ENCODE measurements around the gene RND3. TPM values are rescaled to one million over a fixed set of nuclear protein-coding genes. Genes with fewer than 3 reads are reported as not detected.

Gene RND3
- total RNA-seq, 1 donor from 2014 or later = 63.5 TPM

- no peak for DNase-seq (ENCODE audit: low spot score)
Observed at GRCh38 chr2:150494234-150494945, 6.9 kb upstream of the RND3 start.

- no peak for DNase-seq (ENCODE audit: low spot score)
Observed at GRCh38 chr2:150491943-150492342, 4.5 kb upstream of the RND3 start.

GRCh38 chr2:150491430-150491829 is 4.0 kb upstream of the RND3 start:
- DNase-seq (ENCODE audit: low spot score) = no peak

- DNase-seq (ENCODE audit: low spot score) = no peak
Observed at GRCh38 chr2:150490466-150490865, 3.0 kb upstream of the RND3 start.

- peak; percentile 64 for DNase-seq (ENCODE audit: low spot score)
Observed at GRCh38 chr2:150486539-150487484, 655 bp downstream of the RND3 start.

GRCh38 chr2:150485871-150486538 is 1.5 kb downstream of the RND3 start:
- DNase-seq (ENCODE audit: low spot score) = peak; percentile 87

GRCh38 chr2:150485114-150485870 is 2.2 kb downstream of the RND3 start:
- DNase-seq (ENCODE audit: low spot score) = peak; percentile 92

GRCh38 chr2:150484461-150485021 is 2.9 kb downstream of the RND3 start:
- no peak for DNase-seq (ENCODE audit: low spot score)

- no peak for DNase-seq (ENCODE audit: low spot score)
Observed at GRCh38 chr2:150484006-150484405, 3.5 kb downstream of the RND3 start.

GRCh38 chr2:150483532-150483931 is 3.9 kb downstream of the RND3 start:
- DNase-seq (ENCODE audit: low spot score) = no peak

GRCh38 chr2:150482667-150483400 is 4.6 kb downstream of the RND3 start:
- DNase-seq (ENCODE audit: low spot score) = no peak

- DNase-seq (ENCODE audit: low spot score) = no peak
Observed at GRCh38 chr2:150482111-150482510, 5.4 kb downstream of the RND3 start.

- DNase-seq (ENCODE audit: low spot score) = no peak
Observed at GRCh38 chr2:150480971-150481830, 6.3 kb downstream of the RND3 start.

GRCh38 chr2:150480241-150480640 is 7.2 kb downstream of the RND3 start:
- DNase-seq (ENCODE audit: low spot score) = no peak

GRCh38 chr2:150479075-150479915 is 8.2 kb downstream of the RND3 start:
- DNase-seq (ENCODE audit: low spot score) = no peak

GRCh38 chr2:150478200-150478974 is 9.1 kb downstream of the RND3 start:
- no peak for DNase-seq (ENCODE audit: low spot score)

GRCh38 chr2:150477347-150477746 is 10.1 kb downstream of the RND3 start:
- no peak for DNase-seq (ENCODE audit: low spot score)

- no peak for DNase-seq (ENCODE audit: low spot score)
Observed at GRCh38 chr2:150476809-150477302, 10.6 kb downstream of the RND3 start.

All from ureter (tissue), 1 donor.